ENCODE results near the gene PRSS8. TPM values are rescaled to one million over a fixed set of nuclear protein-coding genes. Genes with fewer than 3 reads are reported as not detected.

The PRSS8 gene
- polyA plus RNA-seq, 3 donors, result 0.15 TPM; not detected in 2

DNA sequence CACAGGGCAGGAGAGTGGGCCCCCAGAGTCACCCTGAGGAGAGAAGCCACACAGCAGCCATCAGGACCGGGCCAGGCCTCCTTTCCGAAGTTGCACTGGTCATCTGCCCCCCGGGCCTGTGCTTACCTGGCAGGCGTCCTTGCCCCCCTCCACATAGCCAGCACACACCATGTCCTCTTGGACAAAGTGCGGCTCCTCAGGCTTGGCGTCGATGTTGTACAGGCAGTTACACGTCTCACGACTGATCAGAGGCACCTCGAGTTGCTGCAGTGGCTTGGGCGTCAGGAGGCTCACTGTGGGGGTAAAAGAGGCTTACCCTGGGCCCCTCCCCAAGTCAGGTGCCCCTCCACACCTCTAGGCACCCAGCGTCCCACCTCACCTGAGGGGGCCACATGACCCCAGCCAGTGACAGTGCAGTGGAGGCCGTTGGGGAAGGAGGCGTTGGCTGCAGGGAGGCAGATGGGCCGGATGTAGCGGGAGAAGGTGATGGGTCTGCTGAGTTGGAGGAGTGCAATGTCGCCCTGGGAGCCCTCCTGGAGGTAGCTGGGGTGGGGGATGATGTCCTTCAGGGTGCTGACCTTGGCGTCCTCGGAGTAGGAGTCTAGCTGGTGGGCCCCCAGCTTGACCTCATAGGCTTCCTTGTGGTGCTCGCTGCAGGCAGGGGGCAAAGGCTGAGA lies 3.1 kb downstream of the PRSS8 start:
- H3K79me2 ChIP-seq (ENCODE audit: insufficient read depth, low read length), result no peaks in the 10 kb centered on the region
- Mint-ChIP-seq H3K27me3 (ENCODE audit: low read depth in 3 of 3) (peaks cover 0 to 4% (median 0%) of the 10 kb centered on the region in 3 donors), H3K4me3 (no peak overlapping the region), H3K4me1 (peaks cover 62% of the 10 kb centered on the region), H3K27ac (peak overlapping the region in 3 of 7 donors; percentile 5 to 78 (median 37)), H3K36me3 (peaks cover 39 to 46% of the 10 kb centered on the region in 2 donors), H3K9me3 (peaks cover 0 to 2% (median 0%) of the 10 kb centered on the region in 7 donors)
- H2AFZ ChIP-seq (ENCODE audit: insufficient read depth, low read depth, low read length, poor library complexity, severe bottlenecking), result no peak overlapping the region
- H3K9me3 ChIP-seq (replicated peaks in 1 of 2; ENCODE audit: control insufficient read depth in 1 of 2, insufficient read depth in 1 of 2, low read length in 2 of 2), result no peaks in the 10 kb centered on the region
- peak in 1 of 3 donors; percentile 6 for DNase-seq
- H4K20me1 ChIP-seq (ENCODE audit: insufficient read depth, low read length), result no peaks in the 10 kb centered on the region
- peaks cover 23 to 36% of the 10 kb centered on the region in 2 donors for H3K36me3 ChIP-seq (replicated peaks in 1 of 2; ENCODE audit: control insufficient read depth in 1 of 2, insufficient read depth in 2 of 2, low read length in 2 of 2)
- no peak overlapping the region for H3K4me2 ChIP-seq (replicated peaks; ENCODE audit: extremely low read depth, low read length, poor library complexity, severe bottlenecking)
- no peaks in the 10 kb centered on the region for H3K27me3 ChIP-seq (ENCODE audit: control insufficient read depth in 2 of 2, insufficient read depth in 2 of 2, low read length in 2 of 2)
- H3K9ac ChIP-seq (ENCODE audit: insufficient read depth, low read length, poor library complexity, severe bottlenecking), result no peak overlapping the region
- TF ChIP-seq, protein P1, sequence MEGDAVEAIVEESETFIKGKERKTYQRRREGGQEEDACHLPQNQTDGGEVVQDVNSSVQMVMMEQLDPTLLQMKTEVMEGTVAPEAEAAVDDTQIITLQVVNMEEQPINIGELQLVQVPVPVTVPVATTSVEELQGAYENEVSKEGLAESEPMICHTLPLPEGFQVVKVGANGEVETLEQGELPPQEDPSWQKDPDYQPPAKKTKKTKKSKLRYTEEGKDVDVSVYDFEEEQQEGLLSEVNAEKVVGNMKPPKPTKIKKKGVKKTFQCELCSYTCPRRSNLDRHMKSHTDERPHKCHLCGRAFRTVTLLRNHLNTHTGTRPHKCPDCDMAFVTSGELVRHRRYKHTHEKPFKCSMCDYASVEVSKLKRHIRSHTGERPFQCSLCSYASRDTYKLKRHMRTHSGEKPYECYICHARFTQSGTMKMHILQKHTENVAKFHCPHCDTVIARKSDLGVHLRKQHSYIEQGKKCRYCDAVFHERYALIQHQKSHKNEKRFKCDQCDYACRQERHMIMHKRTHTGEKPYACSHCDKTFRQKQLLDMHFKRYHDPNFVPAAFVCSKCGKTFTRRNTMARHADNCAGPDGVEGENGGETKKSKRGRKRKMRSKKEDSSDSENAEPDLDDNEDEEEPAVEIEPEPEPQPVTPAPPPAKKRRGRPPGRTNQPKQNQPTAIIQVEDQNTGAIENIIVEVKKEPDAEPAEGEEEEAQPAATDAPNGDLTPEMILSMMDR (IDR thresholded peaks at IDR 0.05), result no peak
- H3K4me3 ChIP-seq (replicated peaks in 1 of 3; ENCODE audit: low read depth in 2 of 3, low read length in 3 of 3), result no peak overlapping the region
- WGBS (ENCODE audit: insufficient coverage), result 95% methylated on average over 13 of the region's 20 CpGs
- intact Hi-C loops (cut with micrococcal nuclease), result no loop called here
- no peak overlapping the region for H3K27ac ChIP-seq (ENCODE audit: low read depth in 1 of 2, low read length in 2 of 2)
- H3K4me1 ChIP-seq (ENCODE audit: control insufficient read depth in 1 of 2, insufficient read depth in 2 of 2, low read length in 2 of 2), result peaks cover 62 to 76% of the 10 kb centered on the region in 2 donors

DNA sequence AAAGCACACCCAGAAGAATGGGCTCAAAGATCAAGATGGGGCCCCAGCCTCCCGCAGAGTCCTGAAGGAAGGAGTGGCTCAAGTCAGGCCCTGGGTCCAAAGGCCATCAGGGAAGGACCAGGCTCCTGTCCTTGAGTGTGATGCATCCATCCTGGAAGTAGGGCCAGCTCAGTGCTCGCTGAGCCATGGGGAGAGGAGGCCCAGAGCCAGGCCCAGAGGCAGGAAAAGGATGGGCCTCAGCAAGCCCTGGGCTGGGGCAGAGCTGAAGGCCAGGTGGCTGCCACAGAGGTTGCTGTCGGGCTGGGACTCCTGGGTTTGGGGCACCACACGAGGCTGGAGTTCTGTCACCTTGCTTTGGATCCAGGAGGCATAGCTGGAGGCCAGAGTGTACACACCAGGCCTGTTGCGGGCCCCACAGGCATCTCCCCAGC lies 3.7 kb downstream of the PRSS8 start:
- TF ChIP-seq, protein P1 (IDR thresholded peaks at IDR 0.05), result no peak
- Mint-ChIP-seq H3K4me1 (peaks cover 67% of the 10 kb centered on the region), H3K27ac (peak overlapping the region in 3 of 7 donors; percentile 18 to 100 (median 45)), H3K36me3 (peaks cover 44 to 52% of the 10 kb centered on the region in 2 donors), H3K27me3 (ENCODE audit: low read depth in 3 of 3) (peaks cover 0 to 4% (median 0%) of the 10 kb centered on the region in 3 donors), H3K9me3 (peaks cover 0 to 2% (median 0%) of the 10 kb centered on the region in 7 donors), H3K4me3 (no peak overlapping the region)
- Histone ChIP-seq H3K4me1 (ENCODE audit: control insufficient read depth in 1 of 2, insufficient read depth in 2 of 2, low read length in 2 of 2) (peaks cover 68 to 82% of the 10 kb centered on the region in 2 donors), H4K20me1 (ENCODE audit: insufficient read depth, low read length) (no peaks in the 10 kb centered on the region), H3K9me3 (replicated peaks in 1 of 2; ENCODE audit: control insufficient read depth in 1 of 2, insufficient read depth in 1 of 2, low read length in 2 of 2) (no peaks in the 10 kb centered on the region), H3K79me2 (ENCODE audit: insufficient read depth, low read length) (no peaks in the 10 kb centered on the region), H2AFZ (ENCODE audit: insufficient read depth, low read depth, low read length, poor library complexity, severe bottlenecking) (no peak overlapping the region), H3K27me3 (ENCODE audit: control insufficient read depth in 2 of 2, insufficient read depth in 2 of 2, low read length in 2 of 2) (no peaks in the 10 kb centered on the region), H3K4me2 (replicated peaks; ENCODE audit: extremely low read depth, low read length, poor library complexity, severe bottlenecking) (no peak overlapping the region), H3K27ac (ENCODE audit: low read depth in 1 of 2, low read length in 2 of 2) (no peak overlapping the region), H3K4me3 (replicated peaks in 1 of 3; ENCODE audit: low read depth in 2 of 3, low read length in 3 of 3) (no peak overlapping the region), H3K9ac (ENCODE audit: insufficient read depth, low read length, poor library complexity, severe bottlenecking) (no peak overlapping the region), H3K36me3 (replicated peaks in 1 of 2; ENCODE audit: control insufficient read depth in 1 of 2, insufficient read depth in 2 of 2, low read length in 2 of 2) (peaks cover 28 to 42% of the 10 kb centered on the region in 2 donors)
- DNase-seq, result no peak
- WGBS (ENCODE audit: insufficient coverage), result 92% methylated on average over 5 of the region's 5 CpGs
- intact Hi-C loops (cut with micrococcal nuclease), result no loop called here
